HepG2 (cell line): Measurements from ENCODE around the gene CNTRL. TPM values are rescaled to one million over a fixed set of nuclear protein-coding genes. Genes with fewer than 3 reads are reported as not detected.

Experiments
- ATAC-seq: fragments of 200-7000 bp; cut with Tn5 transposase; 3 replicates; pipeline ENCODE4 v1.9.1; 2020; ENCODE audit warnings: mild to moderate bottlenecking, moderate library complexity
- BruUV-seq: library from RNA; stranded (reverse); fragments of 400-500 nt; replicated peaks from 2 replicates; lab custom pipeline; 2021; lab: Mats Ljungman, UMichigan
- CTCF ChIA-PET: fragments of 300-600 bp; formaldehyde crosslinking; extraction: SDS; loops from one replicate; lab custom pipeline; 2021; ENCODE audit warnings: low total read pairs, inconsistent platforms, low intra/inter-chr PET ratio; lab: Yijun Ruan, JAX
- POLR2A ChIA-PET: fragments of 350-600 bp; sonication (Branson Sonifier 250); formaldehyde crosslinking; loops from one replicate; lab custom pipeline; 2020; ENCODE audit warnings: antibody characterized with exemption, inconsistent platforms; lab: Yijun Ruan, JAX
- DNase-seq: peaks from one replicate; pipeline ENCODE4 v3.0.0-alpha.2; 2015; ENCODE audit warnings: low spot score
- FAIRE-seq: peaks from 3 replicates; lab custom pipeline; 2011; peaks lifted over from hg19 to GRCh38; lab: Jason Lieb, UNC
- H2AFZ ChIP-seq: one replicate; pipeline ENCODE4 v1.6.1; 2011; ENCODE audit warnings: low read length, inconsistent platforms
- H3K27ac ChIP-seq: fragments of 300-600 bp; 3 replicates; pipeline ENCODE4 v1.8.0; 2011; ENCODE audit warnings: mixed run types, mild to moderate bottlenecking, mixed read lengths, low read length, inconsistent platforms; ENCODE audit not compliant: insufficient read depth; ENCODE audit errors: extremely low read length
- H3K27me3 ChIP-seq, 2 experiments: fragments of 200-600 bp in 1 of 2; 2 replicates in 1 of 2; 3 replicates in 1 of 2; pipeline versions ENCODE4 v1.6.0 to v1.8.0; 2011; ENCODE audit warnings: low read length in 2 of 2, mild to moderate bottlenecking in 2 of 2, moderate library complexity in 2 of 2, inconsistent platforms in 1 of 2; ENCODE audit not compliant: insufficient read depth in 2 of 2, control insufficient read depth in 1 of 2
- H3K36me3 ChIP-seq, 2 experiments: fragments of 200-600 bp in 1 of 2; replicated peaks in 1 of 2; 2 replicates in 1 of 2; 3 replicates in 1 of 2; pipeline versions ENCODE4 v1.5.1 to v1.8.0; 2011; ENCODE audit warnings: low read length in 2 of 2, inconsistent platforms in 1 of 2; ENCODE audit not compliant: insufficient read depth in 2 of 2, control insufficient read depth in 1 of 2
- H3K4me1 ChIP-seq: 2 replicates; pipeline ENCODE4 v1.5.1; 2012; ENCODE audit warnings: low read length, inconsistent platforms; ENCODE audit not compliant: insufficient read depth
- H3K4me2 ChIP-seq: 2 replicates; pipeline ENCODE4 v1.6.0; 2011; ENCODE audit warnings: low read depth, low read length, inconsistent platforms
- H3K4me3 ChIP-seq, 3 experiments: fragments of 200-600 bp in 1 of 3; sonication (generic), shearing (Covaris generic) in 1 of 3; replicated peaks in 1 of 3; 2 replicates each; pipeline ENCODE4 v1.5.1; 2011 to 2016; ENCODE audit warnings: low read length in 3 of 3, inconsistent platforms in 2 of 3, low read depth in 2 of 3, mild to moderate bottlenecking in 2 of 3, control low read depth in 1 of 3, mixed read lengths in 1 of 3; ENCODE audit not compliant: insufficient read depth in 1 of 3
- H3K79me2 ChIP-seq: one replicate; pipeline ENCODE4 v1.6.1; 2011; ENCODE audit warnings: low read length, inconsistent platforms; ENCODE audit not compliant: insufficient read depth
- H3K9ac ChIP-seq: 2 replicates; pipeline ENCODE4 v1.6.0; 2011; ENCODE audit warnings: mild to moderate bottlenecking, low read depth, low read length, inconsistent platforms; ENCODE audit not compliant: insufficient read depth
- H3K9me3 ChIP-seq: 2 replicates; pipeline ENCODE4 v1.5.1; 2012; ENCODE audit warnings: mild to moderate bottlenecking, low read length
- H4K20me1 ChIP-seq: 2 replicates; pipeline ENCODE4 v1.6.0; 2011; ENCODE audit warnings: inconsistent platforms, mild to moderate bottlenecking, low read length, moderate library complexity; ENCODE audit not compliant: insufficient read depth
- FIP1L1 ChIP-seq: fragments of 200-400 bp; formaldehyde crosslinking; IDR thresholded peaks from 2 replicates; pipeline ENCODE4 v1.6.1; 2018; ENCODE audit warnings: low read depth, mild to moderate bottlenecking, low read length, moderate library complexity, borderline replicate concordance; ENCODE audit not compliant: insufficient read depth
- GTF3A ChIP-seq: sonication (generic); formaldehyde crosslinking; conservative IDR thresholded peaks from 2 replicates; pipeline ENCODE4 v1.4.0; 2020; ENCODE audit warnings: mild to moderate bottlenecking, missing genetic modification reagents
- HHEX ChIP-seq: IDR thresholded peaks from 2 replicates; pipeline ENCODE4 v1.6.1; 2016; ENCODE audit warnings: control low read depth
- KLF12 ChIP-seq: sonication (generic); formaldehyde crosslinking; IDR thresholded peaks from 2 replicates; pipeline ENCODE4 v1.4.0; 2020; ENCODE audit warnings: missing genetic modification reagents, borderline replicate concordance
- MAF1 ChIP-seq: sonication (generic); formaldehyde crosslinking; IDR thresholded peaks from 2 replicates; pipeline ENCODE4 v1.5.0; 2020; ENCODE audit warnings: missing genetic modification reagents, borderline replicate concordance
- NR2C2 ChIP-seq: sonication (generic); formaldehyde crosslinking; IDR thresholded peaks from 2 replicates; pipeline ENCODE4 v1.4.0; 2020; ENCODE audit warnings: missing genetic modification reagents, mild to moderate bottlenecking, moderate library complexity, borderline replicate concordance
- RORA ChIP-seq: sonication (generic); formaldehyde crosslinking; IDR thresholded peaks from 2 replicates; pipeline ENCODE4 v1.5.0; 2020; ENCODE audit warnings: mild to moderate bottlenecking, missing genetic modification reagents, moderate library complexity
- SMYD3 ChIP-seq: sonication (generic); formaldehyde crosslinking; IDR thresholded peaks from 2 replicates; pipeline ENCODE4 v1.8.1; 2023; ENCODE audit warnings: mild to moderate bottlenecking, missing genetic modification reagents
- YEATS2 ChIP-seq: sonication (generic); formaldehyde crosslinking; IDR thresholded peaks from 2 replicates; pipeline ENCODE4 v1.4.0; 2020; ENCODE audit warnings: missing genetic modification reagents, borderline replicate concordance
- ZNF10 ChIP-seq: sonication (generic); formaldehyde crosslinking; IDR thresholded peaks from 2 replicates; pipeline ENCODE4 v1.4.0; 2020; ENCODE audit warnings: mild to moderate bottlenecking, low read depth, missing genetic modification reagents, borderline replicate concordance
- ZNF354B ChIP-seq: sonication (generic); formaldehyde crosslinking; IDR thresholded peaks from 2 replicates; pipeline ENCODE4 v1.8.0; 2022; ENCODE audit warnings: mild to moderate bottlenecking, missing genetic modification reagents
- ZNF790 ChIP-seq: sonication (generic); formaldehyde crosslinking; IDR thresholded peaks from 2 replicates; pipeline ENCODE4 v1.8.0; 2022; ENCODE audit warnings: missing genetic modification reagents, mild to moderate bottlenecking, borderline replicate concordance
- WGBS: methylation state at CpG from one replicate; pipeline ENCODE4 v1.1.6; 2017; ENCODE audit warnings: low lambda C conversion rate; 5-methylcytosine and 5-hydroxymethylcytosine counted together
- in situ Hi-C: cut with HindIII; loops from 2 replicates; pipeline ENCODE4 v1.10.0; 2017; ENCODE audit warnings: low pct_unique_long_range_greater_than_20kb; ENCODE audit not compliant: extremely low pct_ligation_motif_present
- intact Hi-C: fragments of 100-400 bp; cut with micrococcal nuclease; formaldehyde crosslinking; loops from one replicate; pipeline ENCODE4 v1.10.0; 2022; ENCODE audit not compliant: unreplicated experiment
- polyA plus RNA-seq, 8 experiments: library from polyadenylated mRNA; depleted of rRNA in 3 of 8; stranded (reverse) in 7 of 8; unstranded in 1 of 8; fragments of >200 nt; fragmentation: Illumina TruSeq in 4 of 8; extraction: Trizol in 4 of 8; gene quantifications; 2 replicates each; pipeline versions ENCODE4 v1.2.1 to v1.2.3, GENCODE V29; 2011 to 2016; ENCODE audit warnings: low read depth in 4 of 8, missing spikeins in 1 of 8, mixed read lengths in 1 of 8; ENCODE audit not compliant: insufficient read depth in 1 of 8
- total RNA-seq, 5 experiments: library from RNA; depleted of rRNA; stranded (reverse); fragments of >200 nt; fragmentation: Illumina TruSeq; extraction: Trizol; gene quantifications; 2 replicates each; pipeline ENCODE4 v1.2.3, GENCODE V29; 2016; ENCODE audit warnings: low read depth in 1 of 5
- TF ChIP-seq, protein P1 (sequence below): sonication (generic); formaldehyde crosslinking; IDR thresholded peaks from 2 replicates; pipeline ENCODE4 v1.5.1; 2020; ENCODE audit warnings: missing genetic modification reagents, mild to moderate bottlenecking, borderline replicate concordance
- TF ChIP-seq, protein P2 (sequence below): sonication (generic); formaldehyde crosslinking; IDR thresholded peaks from 2 replicates; pipeline ENCODE4 v1.9.0; 2021; ENCODE audit warnings: missing genetic modification reagents, borderline replicate concordance
- TF ChIP-seq, protein P3 (sequence below): sonication (generic); IDR thresholded peaks from 2 replicates; pipeline ENCODE4 v1.6.1; 2016; ENCODE audit warnings: low read depth, borderline replicate concordance
- TF ChIP-seq, protein P4 (sequence below): sonication (generic); formaldehyde crosslinking; IDR thresholded peaks from 2 replicates; pipeline ENCODE4 v1.5.1; 2020; ENCODE audit warnings: mild to moderate bottlenecking, moderate library complexity, missing genetic modification reagents

Gene CNTRL
- total and polyA plus RNA-seq, 2 of the 13 experiments (the other 11 are each of a cell fraction or from before 2014, with no cell fraction given), result 7.5 to 11.8 TPM

DNA sequence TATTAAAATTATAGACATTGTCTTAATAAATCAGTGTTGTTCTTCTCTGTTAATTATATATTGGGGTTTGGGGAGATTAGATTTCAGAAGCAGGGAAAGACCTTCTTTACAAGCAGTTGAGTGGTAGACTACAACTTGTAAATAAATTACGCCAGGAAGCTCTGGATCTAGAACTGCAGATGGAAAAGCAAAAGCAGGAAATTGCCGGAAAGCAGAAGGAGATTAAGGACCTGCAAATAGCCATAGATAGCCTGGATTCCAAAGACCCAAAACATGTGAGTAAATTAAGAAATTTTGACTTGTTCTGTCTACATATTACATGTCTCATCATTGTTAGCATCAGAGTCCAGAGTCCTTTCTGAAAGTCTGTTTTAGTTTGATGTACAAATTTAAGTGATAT, 43.5 kb downstream of the CNTRL start (continued):
- TF ChIP-seq, protein P1, sequence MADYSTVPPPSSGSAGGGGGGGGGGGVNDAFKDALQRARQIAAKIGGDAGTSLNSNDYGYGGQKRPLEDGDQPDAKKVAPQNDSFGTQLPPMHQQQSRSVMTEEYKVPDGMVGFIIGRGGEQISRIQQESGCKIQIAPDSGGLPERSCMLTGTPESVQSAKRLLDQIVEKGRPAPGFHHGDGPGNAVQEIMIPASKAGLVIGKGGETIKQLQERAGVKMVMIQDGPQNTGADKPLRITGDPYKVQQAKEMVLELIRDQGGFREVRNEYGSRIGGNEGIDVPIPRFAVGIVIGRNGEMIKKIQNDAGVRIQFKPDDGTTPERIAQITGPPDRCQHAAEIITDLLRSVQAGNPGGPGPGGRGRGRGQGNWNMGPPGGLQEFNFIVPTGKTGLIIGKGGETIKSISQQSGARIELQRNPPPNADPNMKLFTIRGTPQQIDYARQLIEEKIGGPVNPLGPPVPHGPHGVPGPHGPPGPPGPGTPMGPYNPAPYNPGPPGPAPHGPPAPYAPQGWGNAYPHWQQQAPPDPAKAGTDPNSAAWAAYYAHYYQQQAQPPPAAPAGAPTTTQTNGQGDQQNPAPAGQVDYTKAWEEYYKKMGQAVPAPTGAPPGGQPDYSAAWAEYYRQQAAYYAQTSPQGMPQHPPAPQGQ (CRISPR knock-in tag), result no peak
- no peak for TF ChIP-seq HHEX (CRISPR knock-in tag)
- no peak for TF ChIP-seq ZNF10 (CRISPR knock-in tag)

DNA sequence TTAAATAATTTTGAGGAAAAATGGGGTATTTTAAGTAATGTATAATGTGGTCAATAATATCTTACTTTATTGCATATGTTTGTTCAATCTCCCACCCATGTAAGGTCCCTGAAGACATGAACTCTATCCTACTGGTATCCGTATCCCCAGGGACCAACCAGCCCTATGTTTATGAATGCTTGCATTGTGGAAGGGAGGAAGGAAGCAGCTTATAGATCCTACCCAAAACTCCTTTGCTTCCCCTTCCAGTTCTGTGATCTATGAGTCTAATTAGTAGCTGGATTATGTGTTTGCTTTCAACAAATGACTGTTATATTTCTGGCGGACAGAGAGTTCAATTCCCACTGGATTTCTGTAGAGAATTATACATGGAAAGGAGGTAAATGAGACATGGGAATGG, 45.6 kb downstream of the CNTRL start:
- Histone ChIP-seq H3K9ac (no peak overlapping the region), H3K79me2 (no peaks in the 10 kb centered on the region), H3K36me3 (0 out of 5 replicates have a peak, but pooled peaks cover 0 to 4% of the 10 kb centered on the region in 2 experiments), H3K4me2 (no peak overlapping the region), H3K4me3 (no peak overlapping the region), H4K20me1 (no peaks in the 10 kb centered on the region), H3K27me3 (no peaks in the 10 kb centered on the region), H3K9me3 (no peaks in the 10 kb centered on the region), H3K27ac (no peak overlapping the region), H3K4me1 (peaks cover 11% of the 10 kb centered on the region), H2AFZ (no peak overlapping the region)
- no peak for ATAC-seq
- in situ Hi-C loops (no loop called here), intact Hi-C loops (no loop called here)
- no peak for DNase-seq
- ChIA-PET POLR2A (interaction anchor here (2.2 kb wide), 1 partner anchor 12 kb away, joined by 26 read pairs; no protein-coding TSS in a partner anchor), CTCF (no interaction called here)
- no TSS peak for BruUV-seq
- WGBS, result 100% methylated on average over 2 of the region's 2 CpGs
- FAIRE-seq, result no peak
- TF ChIP-seq YEATS2, result no peak
- TF ChIP-seq FIP1L1, result no peak
- TF ChIP-seq ZNF790 (CRISPR knock-in tag), result no peak
- TF ChIP-seq KLF12 (CRISPR knock-in tag), result no peak
- no peak for TF ChIP-seq SMYD3 (CRISPR knock-in tag)
- TF ChIP-seq, protein P2, sequence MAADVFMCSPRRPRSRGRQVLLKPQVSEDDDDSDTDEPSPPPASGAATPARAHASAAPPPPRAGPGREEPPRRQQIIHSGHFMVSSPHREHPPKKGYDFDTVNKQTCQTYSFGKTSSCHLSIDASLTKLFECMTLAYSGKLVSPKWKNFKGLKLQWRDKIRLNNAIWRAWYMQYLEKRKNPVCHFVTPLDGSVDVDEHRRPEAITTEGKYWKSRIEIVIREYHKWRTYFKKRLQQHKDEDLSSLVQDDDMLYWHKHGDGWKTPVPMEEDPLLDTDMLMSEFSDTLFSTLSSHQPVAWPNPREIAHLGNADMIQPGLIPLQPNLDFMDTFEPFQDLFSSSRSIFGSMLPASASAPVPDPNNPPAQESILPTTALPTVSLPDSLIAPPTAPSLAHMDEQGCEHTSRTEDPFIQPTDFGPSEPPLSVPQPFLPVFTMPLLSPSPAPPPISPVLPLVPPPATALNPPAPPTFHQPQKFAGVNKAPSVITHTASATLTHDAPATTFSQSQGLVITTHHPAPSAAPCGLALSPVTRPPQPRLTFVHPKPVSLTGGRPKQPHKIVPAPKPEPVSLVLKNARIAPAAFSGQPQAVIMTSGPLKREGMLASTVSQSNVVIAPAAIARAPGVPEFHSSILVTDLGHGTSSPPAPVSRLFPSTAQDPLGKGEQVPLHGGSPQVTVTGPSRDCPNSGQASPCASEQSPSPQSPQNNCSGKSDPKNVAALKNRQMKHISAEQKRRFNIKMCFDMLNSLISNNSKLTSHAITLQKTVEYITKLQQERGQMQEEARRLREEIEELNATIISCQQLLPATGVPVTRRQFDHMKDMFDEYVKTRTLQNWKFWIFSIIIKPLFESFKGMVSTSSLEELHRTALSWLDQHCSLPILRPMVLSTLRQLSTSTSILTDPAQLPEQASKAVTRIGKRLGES (CRISPR knock-in tag), result no peak
- TF ChIP-seq RORA, result no peak
- TF ChIP-seq MAF1 (CRISPR knock-in tag), result no peak
- TF ChIP-seq ZNF354B (CRISPR knock-in tag), result no peak
- TF ChIP-seq, protein P3, sequence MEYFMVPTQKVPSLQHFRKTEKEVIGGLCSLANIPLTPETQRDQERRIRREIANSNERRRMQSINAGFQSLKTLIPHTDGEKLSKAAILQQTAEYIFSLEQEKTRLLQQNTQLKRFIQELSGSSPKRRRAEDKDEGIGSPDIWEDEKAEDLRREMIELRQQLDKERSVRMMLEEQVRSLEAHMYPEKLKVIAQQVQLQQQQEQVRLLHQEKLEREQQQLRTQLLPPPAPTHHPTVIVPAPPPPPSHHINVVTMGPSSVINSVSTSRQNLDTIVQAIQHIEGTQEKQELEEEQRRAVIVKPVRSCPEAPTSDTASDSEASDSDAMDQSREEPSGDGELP, result no peak
- TF ChIP-seq NR2C2 (CRISPR knock-in tag), result no peak
- TF ChIP-seq, protein P4, sequence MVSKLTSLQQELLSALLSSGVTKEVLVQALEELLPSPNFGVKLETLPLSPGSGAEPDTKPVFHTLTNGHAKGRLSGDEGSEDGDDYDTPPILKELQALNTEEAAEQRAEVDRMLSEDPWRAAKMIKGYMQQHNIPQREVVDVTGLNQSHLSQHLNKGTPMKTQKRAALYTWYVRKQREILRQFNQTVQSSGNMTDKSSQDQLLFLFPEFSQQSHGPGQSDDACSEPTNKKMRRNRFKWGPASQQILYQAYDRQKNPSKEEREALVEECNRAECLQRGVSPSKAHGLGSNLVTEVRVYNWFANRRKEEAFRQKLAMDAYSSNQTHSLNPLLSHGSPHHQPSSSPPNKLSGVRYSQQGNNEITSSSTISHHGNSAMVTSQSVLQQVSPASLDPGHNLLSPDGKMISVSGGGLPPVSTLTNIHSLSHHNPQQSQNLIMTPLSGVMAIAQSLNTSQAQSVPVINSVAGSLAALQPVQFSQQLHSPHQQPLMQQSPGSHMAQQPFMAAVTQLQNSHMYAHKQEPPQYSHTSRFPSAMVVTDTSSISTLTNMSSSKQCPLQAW, result no peak
- no peak for TF ChIP-seq GTF3A (CRISPR knock-in tag)
